ENCODE measurements around the gene CDC45.
A peak's percentile ranks its signal among the peaks of the same experiment; 100 is the strongest.

Gene CDC45

DNA sequence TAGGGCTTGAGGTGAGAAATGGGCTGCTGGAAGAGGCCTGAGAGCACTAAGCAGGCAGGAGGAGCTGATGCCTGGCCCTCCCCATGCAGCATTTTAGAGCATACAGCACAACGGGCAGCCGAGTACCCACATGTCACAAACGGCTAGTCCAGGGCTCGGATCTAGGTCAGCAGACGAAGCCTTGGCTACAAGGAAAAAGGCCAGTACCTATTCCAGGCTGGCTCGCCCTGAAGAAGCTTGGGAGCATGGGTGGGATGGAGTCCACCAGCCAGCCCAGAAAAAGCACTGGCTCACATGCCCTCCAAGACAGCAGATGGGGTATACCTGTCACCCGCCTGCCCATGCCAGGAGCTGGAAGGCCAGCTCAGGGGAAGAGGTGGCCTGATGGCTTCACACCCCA, 10.3 kb upstream of the CDC45 start:
- DNase-seq (ENCODE audit: low spot score): no peak

DNA sequence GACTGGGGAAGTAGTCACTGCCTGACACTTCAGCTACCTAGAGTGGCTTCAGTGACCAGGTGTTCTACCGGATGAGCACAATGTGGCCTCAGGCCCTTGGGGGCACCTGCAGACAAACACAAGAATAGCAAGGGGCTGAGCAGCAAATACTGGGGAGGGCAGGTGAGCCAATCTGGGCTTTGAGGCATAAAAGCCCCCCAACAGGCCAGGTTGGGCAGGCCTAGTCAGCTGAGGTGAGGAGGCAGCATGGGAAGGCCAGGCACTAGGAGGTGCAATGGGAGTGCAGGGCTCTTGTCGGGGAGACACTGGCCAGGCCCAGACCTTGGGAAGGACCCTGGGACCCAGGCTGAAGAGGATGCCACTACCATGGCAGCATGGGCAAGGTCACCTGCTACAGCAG, 9.7 kb upstream of the CDC45 start:
- no peak for DNase-seq (ENCODE audit: low spot score)

DNA sequence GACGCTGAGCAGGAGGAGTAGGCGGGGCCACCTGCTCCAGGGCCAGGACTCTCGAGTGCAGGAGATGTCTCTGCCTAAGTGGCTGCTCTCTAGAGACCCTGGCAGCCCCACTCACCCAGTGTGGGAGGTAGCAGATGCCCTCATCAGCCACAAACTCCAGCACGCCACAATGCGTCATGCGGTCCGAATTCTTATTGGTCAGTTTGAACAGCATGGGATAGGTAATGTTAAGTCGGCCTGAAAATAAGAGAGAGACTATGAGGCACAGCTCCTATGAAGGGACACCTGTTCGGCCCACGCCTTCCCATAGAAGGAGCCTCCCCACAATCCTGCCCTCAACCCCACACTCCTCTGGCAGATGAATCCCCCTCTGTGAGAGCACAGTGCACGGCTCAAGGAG, 8.1 kb upstream of the CDC45 start:
- no peak for DNase-seq (ENCODE audit: low spot score)

DNA sequence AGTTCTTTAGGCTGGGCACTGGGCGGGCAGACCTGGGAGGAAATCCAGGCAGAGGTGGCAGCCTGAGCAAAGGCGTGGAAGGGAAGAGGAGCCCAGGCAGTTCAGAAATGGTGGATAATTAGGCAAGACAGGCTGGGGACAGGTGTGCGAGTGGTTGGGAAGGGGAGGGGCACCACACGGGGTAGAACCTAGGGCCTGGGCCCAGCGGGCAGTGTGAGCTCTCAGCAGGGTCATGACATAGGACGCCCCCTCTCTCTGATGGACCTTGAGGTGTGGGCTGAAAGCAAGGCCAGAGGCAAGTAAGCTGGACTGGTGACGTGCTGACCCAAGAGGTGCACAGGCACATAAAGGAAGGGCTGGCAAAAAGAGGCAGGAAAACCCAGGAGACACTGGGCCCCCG, 7.5 kb upstream of the CDC45 start:
- no peak for DNase-seq (ENCODE audit: low spot score)

DNA sequence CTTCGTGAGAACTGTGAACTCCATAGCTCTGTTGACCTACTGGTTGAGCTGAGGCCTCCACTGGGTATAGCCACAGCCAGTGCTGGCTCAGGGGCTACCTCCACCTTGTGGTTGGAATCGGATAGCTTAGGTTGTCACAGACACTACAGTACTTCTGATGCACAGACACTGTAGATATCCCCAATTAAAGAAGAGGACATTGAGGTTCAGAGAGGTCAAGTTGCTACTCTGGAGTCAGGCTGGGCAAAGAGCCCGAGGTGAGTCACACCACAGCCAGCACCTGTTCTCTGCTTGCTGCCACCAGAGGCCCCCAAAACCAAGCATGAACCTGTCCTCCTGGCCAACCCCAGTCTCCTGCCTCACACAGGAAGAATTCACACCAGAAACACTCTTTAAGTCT, 6.1 kb upstream of the CDC45 start:
- DNase-seq (ENCODE audit: low spot score): no peak

DNA sequence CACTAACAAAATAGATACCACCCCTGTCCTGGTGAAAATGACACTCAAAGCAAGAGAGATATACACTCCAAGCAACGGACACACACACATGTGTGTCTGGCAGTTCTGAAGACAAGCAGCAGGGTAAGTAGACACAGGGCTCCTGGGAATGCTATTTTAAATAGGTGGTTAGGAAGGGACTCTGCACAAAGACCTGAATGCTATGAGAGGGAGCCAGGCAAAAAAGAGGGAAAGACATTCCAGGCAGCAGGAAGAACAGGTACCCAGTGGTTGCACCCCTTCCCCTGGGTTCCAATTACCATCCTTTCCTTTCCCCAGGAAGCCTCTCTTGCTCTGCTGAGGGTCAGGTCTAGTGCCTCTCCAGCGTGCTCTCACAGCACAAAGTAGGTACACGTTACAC, 3.7 kb upstream of the CDC45 start:
- DNase-seq (ENCODE audit: low spot score): no peak

DNA sequence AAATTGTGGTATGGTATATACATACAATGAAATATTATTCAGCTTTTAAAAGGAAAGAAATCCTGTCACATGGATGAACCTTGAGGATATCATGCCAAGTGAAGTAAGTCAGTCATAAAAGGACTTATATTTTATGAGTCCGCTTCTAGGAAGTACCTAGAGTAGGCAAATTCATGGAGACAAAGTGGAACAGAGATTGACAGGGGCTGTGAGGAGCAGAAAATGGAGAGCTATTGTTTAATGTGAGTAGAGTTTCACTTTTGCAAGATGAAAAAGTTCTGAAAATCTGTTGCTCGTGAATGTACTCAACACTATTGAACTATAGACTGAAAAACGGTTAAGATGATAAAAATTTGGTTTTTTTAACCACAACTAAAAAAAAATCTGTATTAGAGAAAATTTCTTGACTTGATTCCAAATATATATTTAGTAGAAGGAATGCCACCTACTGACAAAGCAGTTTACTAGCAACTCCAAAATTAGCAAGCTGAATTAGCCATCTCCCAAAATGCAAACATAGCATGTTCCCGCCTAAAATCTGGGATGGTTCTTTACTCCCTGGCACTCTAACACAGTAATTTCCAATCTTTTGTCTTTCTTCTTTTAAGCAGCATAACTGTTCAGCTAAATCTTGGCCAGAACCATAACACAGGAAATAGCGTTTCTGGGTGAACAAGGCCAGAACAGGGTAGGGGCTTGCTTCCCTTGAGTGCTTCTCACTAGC, 2.2 kb upstream of the CDC45 start:
- no peak for DNase-seq (ENCODE audit: low spot score)

DNA sequence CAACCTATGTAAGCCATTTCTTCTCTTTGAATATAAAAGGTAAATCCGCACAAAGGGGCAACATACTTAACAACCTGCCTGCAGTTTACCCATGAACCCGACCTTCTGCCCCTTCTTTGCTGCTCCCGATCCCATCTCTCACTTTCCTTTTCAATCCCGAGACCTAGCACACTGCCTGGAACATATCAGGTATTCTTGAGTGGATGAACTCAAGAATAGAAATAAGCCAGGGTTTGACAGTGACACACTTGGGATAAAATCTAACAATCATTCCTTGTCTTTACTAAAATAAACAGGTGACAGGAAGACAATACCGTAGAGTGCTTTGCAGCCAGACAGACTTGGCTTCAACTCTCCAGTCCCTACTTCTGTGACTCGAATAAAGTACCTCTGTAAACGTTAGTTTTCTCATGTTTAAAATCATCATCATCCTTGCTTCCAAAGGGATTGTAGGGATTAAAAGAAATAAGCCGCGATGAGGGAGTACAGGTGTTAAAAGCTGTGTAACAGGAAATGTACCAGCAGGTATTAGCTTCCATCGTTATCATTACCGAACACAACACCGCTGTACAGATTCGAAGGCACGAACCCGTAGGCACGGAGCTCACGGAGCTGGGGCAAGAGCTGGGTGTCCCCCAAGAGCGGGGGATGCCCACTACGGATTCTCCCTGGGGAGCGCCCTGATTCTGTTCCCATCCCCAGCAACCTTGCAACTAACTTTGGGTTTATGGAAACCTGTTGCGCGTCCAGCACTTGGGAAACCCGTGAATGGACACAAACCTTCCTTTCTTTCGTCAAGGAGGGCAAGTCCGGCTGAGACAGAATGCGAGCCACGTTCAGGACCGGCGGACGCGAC, 1.4 kb upstream of the CDC45 start:
- no peak for DNase-seq (ENCODE audit: low spot score)

DNA sequence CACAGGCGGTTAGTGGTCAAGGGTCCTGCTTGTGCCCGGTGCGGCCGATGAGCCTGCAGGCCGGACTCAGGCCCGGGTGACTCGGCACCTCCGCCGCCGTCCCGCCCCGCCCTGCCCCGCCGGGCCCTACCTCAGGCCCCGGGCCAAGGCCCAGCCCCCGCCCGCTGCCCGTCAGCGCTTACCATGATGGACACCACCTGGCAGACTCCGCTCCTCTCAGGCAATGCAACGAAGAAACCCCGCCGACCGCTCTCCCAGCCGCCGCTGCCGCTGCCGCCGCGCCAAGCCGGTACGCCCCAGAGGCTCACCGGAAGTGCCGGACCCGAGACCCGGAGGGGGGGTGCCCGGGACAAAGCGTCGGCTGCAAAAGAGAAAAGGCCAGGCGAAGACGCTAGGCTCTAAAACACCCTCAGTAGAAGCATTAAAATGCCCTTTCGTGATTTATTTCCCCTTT, 792 bp upstream of the CDC45 start, which contains the start of gene UFD1:
Gene UFD1, minus strand, starts transcription at position 293 of the 454 bp plus-strand sequence. Its CDS starts 108 bp downstream, at position 185.
- DNase-seq (ENCODE audit: low spot score): peak; percentile 81

DNA sequence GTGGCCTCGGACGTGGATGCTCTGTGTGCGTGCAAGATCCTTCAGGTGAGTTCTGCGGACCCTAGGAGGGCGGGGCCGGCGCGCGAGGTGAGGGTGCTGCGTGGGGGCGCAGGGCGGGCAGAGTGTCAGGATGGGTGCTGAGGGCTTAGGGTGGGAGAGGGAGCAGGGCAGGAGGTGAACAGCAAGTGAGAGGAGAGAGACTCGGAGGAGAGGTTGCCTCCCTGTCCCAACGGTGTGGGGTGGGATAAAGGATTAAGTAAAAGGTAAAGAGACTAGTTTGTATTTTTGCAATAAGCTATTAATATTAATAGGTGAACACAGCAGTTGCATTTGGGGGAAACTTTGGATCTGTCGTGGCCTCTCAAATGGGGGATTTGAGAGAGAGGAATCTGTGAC, 451 bp downstream of the CDC45 start:
- DNase-seq (ENCODE audit: low spot score): no peak

DNA sequence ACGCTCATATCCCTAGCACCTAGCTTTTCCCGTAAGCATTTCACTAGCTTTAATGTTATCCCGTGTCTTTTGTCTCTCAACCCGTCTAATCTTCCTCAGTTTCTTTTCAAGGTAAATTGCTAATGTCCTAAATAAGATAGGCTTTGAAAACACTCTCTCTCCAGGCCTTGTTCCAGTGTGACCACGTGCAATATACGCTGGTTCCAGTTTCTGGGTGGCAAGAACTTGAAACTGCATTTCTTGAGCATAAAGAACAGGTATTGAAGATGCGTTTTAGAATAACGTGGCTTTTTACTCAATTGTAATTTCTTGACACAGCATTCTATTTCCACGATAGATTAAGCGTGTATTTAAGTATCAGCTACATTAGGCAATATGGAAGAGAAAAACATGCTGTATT, 1.1 kb downstream of the CDC45 start:
- DNase-seq (ENCODE audit: low spot score): no peak

DNA sequence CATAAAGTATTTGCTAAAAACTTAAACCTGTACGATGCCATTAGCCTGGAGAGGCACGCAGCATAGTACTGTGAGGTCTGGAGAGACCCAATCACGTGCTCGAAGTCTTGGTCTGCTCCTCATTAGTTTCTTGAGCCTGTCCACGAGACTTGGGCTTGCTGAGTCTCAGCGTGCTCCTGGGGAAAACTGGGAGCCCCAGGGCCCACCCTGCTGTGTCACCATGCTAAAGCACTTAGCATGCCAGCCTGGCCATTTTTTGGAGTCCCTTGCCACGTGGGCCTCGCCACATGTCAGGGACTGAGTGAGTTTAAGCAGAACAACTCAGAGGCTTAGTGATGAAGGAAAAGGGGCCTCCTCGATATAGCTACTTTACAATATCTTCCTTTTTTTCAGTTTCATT, 2.6 kb downstream of the CDC45 start:
- DNase-seq (ENCODE audit: low spot score): no peak

DNA sequence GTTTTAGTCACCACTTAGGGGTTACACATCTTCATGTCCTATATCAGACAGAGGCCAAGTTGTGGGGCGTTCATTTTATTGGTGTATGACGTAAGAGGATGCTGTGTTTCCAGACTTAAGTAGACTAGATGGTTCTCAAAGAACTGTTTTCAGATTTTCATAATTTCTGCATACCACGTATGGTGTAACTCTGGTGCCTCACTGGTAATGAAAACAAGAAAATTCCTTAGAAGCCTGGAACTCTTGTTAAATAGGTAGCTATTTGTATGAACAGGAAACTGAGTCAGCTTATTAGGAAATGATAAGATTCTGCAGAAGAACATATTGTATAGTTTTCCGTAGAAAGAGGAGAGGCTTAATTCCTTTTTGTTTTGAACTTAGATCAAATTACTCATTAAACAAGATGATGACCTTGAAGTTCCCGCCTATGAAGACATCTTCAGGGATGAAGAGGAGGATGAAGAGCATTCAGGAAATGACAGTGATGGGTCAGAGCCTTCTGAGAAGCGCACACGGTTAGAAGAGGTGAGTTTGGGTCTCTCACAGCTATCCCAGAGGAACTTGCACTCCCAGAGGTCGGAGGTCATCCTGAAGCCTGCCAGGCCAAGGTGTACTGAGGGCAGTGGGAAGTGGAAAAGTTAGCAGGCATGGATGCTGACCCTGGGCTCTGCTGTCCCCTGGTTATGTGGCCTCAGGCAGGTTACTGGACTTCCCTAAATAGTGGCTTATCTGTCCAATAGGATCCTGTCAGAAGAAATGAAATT, 3.9 kb downstream of the CDC45 start:
- no peak for DNase-seq (ENCODE audit: low spot score)

DNA sequence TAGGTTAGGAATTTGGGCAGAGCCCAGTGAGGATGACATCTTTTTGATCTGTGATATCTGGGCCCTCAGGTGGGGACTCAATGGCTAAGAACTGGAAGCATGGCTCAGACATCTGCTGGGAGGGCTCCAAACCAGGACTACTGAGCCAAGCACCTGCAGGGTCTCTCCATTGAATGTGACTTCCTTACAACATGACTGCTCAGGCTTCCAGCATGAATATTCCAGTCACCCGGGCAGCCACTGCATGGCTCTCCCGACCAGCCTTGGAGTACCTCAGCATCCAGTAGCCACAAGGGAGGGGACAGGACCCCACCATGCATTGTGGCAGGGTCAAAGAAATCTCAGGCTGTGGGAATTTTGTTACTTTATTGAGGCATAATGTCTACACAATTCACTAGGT, 8.6 kb downstream of the CDC45 start:
- no peak for DNase-seq (ENCODE audit: low spot score)

DNA sequence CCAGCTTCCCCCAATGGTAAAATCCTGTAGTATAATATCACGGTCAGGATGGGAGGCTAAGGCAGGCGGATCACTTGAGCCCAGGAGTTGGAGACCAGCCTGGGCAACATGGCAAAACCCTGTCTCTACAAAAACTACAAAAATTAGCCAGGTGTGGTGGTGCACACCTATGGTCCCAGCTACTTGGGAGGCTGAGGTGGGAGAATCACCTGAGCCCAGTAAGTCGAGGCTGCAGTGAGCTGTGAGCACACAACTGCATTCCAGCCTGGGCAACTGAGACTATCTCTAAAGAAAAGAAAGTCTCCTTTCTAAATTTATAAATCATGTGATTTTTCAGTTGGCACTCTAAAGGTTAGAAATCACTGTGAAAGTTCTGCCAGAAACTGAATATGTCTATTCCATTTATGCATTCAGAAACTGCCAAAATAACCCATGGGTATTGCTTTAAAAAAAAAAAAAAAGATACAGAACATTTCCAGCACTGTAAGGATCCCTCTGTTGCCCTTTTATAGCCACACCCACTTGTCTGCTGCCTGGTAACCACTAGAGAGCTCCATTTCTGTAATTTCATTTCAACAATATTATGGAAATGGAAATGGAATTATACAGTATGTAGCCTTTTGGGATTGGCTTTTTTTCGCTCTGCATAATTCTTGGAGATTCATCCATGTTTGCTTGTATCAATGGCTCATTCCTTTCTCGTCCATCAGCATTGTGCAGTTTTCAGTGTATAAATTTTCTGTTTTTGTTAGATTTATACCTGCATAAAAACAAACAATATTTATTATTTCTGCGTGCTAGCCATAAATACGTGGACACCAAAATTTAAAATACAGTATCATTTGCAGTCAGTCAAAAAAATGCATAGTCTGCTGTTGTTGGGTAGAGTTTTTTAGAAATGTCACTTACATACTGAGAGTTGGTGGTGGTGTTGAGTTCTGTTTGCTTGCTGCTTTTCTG, 9.4 kb downstream of the CDC45 start:
- DNase-seq (ENCODE audit: low spot score): peak; percentile 41

DNA sequence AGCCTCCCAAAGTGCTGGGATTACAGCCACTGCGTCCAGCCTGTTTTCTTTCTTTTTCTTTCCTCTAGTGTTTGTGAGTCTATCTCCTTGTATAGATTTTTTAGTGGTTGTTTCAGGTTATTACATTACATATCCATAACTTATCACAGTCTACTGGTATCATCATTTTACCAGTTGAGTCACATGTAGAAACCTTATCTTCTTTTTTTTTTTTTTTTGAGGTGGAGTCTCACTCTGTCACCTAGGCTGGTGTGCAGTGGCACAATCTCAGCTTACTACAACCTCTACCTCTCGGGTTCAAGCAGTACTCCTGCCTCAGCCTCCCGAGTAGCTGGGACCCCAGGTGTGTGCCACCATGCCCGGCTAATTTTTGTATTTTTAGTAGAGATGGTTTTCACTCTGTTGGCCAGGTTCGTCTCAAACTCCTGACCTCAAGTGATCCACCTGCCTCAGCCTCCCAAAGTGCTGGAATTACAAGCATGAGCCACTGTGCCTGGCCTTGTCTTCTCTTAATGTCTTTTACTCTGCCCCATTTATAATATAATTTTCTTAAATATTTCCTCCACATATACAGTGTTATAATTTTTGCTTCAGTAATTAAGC, 11.0 kb downstream of the CDC45 start:
- DNase-seq (ENCODE audit: low spot score): no peak

DNA sequence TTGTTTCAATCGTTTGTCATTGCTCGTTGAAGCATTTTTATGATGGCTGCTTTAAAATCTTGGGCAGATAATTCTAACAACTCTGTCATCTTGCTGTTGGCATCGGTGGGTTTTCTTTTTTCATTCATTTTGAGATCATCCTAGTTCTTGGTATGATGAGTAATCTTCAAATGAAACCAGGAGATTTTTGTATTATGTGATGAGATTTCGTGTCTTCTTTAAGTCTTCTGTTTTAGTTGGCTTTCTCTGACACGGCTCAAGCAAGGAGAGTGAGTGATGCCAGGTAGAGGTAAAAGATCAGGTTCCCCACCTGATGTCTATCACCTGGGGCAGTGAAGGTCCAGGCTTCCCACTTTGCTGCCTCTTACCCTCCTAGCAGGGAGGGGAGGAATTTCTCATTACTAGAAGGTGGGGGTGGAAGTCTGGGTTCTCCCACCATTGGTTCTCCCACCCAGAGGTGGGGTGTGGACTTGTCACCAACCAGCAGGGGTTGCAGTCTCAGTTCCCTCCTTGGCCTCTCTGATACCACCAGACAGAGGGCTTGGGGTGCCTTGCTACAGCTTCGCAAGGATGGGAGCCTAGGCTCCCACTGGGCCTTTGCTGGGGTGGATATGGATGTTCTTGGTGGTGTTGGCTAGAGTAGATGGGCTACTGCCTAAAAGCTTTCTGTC, 12.9 kb downstream of the CDC45 start:
- DNase-seq (ENCODE audit: low spot score): no peak

DNA sequence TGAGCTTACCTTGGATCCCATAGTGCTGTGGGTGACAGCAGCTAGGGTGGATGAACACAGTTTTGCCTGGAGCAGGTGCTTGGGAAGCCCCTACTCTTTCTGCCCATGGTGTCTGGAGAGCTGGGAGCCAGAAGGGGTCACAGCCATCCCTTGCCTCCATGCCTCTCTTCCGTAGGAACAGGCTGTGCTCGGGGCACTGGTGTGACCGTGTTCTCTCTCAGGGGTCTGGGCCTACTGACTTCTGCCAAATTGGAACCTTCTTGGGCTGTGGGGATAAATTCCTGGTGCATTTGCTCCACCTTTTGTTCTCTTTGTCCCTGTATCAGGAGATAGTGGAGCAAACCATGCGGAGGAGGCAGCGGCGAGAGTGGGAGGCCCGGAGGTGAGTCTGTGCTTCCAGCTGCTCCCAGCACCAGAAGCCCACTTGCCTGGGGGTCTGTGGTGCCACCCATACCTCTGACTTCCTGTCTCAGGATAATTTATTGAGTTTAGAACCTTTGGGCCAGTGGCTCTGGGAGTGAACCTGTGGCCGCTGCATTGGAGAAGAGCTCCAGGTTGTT, 14.4 kb downstream of the CDC45 start:
- DNase-seq (ENCODE audit: low spot score): no peak

DNA sequence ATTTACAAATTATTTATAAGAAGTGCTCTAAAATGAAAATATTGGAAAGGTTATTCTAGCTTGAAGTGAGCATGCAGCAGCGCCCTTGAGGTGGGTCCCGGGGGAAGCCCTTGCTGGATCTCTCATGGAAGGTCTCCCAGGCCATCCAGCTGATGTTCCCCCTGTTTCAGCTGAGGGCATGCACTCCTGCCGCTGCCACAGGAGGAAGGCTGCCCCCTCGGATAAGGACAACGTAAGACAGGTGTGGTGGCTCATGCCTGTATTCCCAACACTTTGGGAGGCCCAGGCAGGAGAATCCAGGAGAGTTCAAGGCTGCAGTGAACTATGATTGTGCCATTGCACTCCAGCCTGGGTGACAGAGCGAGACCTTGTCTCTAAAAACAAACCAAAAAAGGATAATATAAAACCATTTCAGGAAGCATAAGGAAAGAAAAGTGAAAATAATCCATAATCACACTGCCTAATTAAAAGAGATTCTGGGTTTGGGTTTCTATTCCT, 15.0 kb downstream of the CDC45 start:
- no peak for DNase-seq (ENCODE audit: low spot score)

All from hepatic stellate cell (primary cell).